ENCODE results near the gene GRIP2.

DNA sequence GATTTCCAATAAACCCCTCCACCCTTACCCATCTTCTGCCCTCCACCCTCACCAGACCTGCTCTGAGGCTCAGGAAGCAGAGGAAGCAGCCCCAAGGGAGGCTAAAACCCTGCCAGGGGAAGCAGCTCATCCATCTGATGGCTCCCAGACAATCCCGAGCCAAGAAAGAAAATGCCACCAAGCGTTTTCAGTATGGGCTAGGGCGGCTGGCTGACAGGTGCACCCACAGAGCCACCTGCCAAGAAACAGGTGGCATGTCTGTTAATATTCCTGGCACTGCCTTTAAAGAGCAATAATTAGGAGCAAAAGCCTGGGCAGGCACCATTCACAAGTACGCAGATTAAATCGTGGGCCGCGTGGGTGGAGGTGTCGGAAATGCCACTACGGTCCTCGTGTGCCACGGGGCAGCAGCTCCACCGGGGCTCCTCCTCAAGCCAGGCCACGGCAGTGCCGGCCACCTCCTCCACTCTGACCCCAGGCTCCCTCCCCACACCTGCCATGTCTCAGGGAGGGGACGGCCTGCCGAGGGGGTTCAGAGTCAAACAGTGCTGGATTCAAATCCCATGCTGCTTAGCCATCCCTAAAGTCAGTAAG, 23.9 kb upstream of the GRIP2 start:
- no peak for TF ChIP-seq YY1 (IDR thresholded peaks at IDR 0.05; ENCODE audit: insufficient read depth, insufficient read length)
- TF ChIP-seq ZNF274 (IDR thresholded peaks at IDR 0.05; ENCODE audit: low read depth, low read length): no peak
